HCT116 (cell line): ENCODE measurements around the gene CHCHD3.

Experiments used
- EZH2 ChIP-seq: fragments of 200-600 bp; sonication (generic); IDR thresholded peaks from 2 replicates; pipeline ENCODE4 v1.6.1; 2017; ENCODE audit warnings: antibody characterized with exemption, mixed run types
- EZH2phosphoT487 ChIP-seq: fragments of 200-600 bp; IDR thresholded peaks from 2 replicates; pipeline ENCODE4 v1.6.1; 2018; ENCODE audit warnings: antibody characterized with exemption, borderline replicate concordance
- MAX ChIP-seq: IDR thresholded peaks from 2 replicates; pipeline ENCODE4 v1.6.1; 2012
- POLR2A ChIP-seq: IDR thresholded peaks from 2 replicates; pipeline ENCODE4 v1.7.0; 2011; ENCODE audit warnings: borderline replicate concordance; ENCODE audit not compliant: insufficient read depth, insufficient read length; ENCODE audit errors: extremely low read depth
- POLR2AphosphoS5 ChIP-seq: IDR thresholded peaks from 2 replicates; pipeline ENCODE4 v1.6.1; 2011; ENCODE audit warnings: mild to moderate bottlenecking, low read depth, low read length, moderate library complexity
- TF ChIP-seq, protein P1 (sequence below): IDR thresholded peaks from 2 replicates; pipeline ENCODE4 v1.6.1; 2012
- TF ChIP-seq, protein P2 (sequence below), 3 experiments: fragments of 200-600 bp in 1 of 3; sonication (generic) in 1 of 3; IDR thresholded peaks in 2 of 3; conservative IDR thresholded peaks in 1 of 3; 2 replicates each; pipeline ENCODE4 v1.5.1; 2012 to 2017; ENCODE audit warnings: low read depth in 2 of 3, low read length in 2 of 3, antibody characterized with exemption in 1 of 3, borderline replicate concordance in 1 of 3, control low read depth in 1 of 3, mild to moderate bottlenecking in 1 of 3, mixed read lengths in 1 of 3, mixed run types in 1 of 3, moderate library complexity in 1 of 3; ENCODE audit not compliant: insufficient read depth in 1 of 3

DNA sequence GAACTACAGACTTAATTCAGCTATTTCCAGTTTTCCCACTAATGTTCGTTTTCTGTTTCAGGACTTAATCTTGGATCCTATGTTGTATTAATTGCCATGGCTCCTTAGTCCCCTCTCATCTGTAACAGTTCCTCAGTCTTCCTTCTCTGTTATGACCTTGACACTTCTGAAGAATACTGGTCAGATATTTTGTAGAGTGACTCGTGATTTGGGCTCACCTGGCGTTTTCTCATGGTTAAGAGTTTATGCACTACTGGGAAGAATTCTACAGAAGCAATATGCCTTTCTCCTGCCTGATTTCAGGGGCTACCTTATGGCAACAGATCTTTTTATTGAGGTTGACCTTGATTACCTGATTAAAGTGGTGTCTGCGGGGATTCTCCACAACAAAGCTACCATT, 239.4 kb downstream of the CHCHD3 start:
- TF ChIP-seq, protein P1, sequence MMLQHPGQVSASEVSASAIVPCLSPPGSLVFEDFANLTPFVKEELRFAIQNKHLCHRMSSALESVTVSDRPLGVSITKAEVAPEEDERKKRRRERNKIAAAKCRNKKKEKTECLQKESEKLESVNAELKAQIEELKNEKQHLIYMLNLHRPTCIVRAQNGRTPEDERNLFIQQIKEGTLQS, result no peak
- TF ChIP-seq, protein P2, sequence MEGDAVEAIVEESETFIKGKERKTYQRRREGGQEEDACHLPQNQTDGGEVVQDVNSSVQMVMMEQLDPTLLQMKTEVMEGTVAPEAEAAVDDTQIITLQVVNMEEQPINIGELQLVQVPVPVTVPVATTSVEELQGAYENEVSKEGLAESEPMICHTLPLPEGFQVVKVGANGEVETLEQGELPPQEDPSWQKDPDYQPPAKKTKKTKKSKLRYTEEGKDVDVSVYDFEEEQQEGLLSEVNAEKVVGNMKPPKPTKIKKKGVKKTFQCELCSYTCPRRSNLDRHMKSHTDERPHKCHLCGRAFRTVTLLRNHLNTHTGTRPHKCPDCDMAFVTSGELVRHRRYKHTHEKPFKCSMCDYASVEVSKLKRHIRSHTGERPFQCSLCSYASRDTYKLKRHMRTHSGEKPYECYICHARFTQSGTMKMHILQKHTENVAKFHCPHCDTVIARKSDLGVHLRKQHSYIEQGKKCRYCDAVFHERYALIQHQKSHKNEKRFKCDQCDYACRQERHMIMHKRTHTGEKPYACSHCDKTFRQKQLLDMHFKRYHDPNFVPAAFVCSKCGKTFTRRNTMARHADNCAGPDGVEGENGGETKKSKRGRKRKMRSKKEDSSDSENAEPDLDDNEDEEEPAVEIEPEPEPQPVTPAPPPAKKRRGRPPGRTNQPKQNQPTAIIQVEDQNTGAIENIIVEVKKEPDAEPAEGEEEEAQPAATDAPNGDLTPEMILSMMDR (IDR thresholded peaks at IDR 0.05 in 2 of 3, conservative IDR thresholded peaks at IDR 0.05 in 1 of 3; ENCODE audit: borderline replicate concordance in 1 of 3, insufficient read depth in 1 of 3, low read depth in 2 of 3, low read length in 2 of 3), result no peak
- no peak for TF ChIP-seq MAX
- TF ChIP-seq EZH2, result no peak
- no peak for TF ChIP-seq POLR2A
- no peak for TF ChIP-seq EZH2phosphoT487
- TF ChIP-seq POLR2AphosphoS5, result no peak
